HG03135 (cell line): ENCODE measurements around the gene ARAP2.
A peak's percentile ranks its signal among the peaks of the same experiment; 100 is the strongest.

ENCODE experiments used
- ATAC-seq: cut with Tn5 transposase; IDR thresholded peaks from one replicate; pipeline ENCODE4 v1.9.1; 2021; ENCODE audit warnings: mild to moderate bottlenecking, moderate library complexity; ENCODE audit not compliant: unreplicated experiment

ARAP2 gene

GRCh38 chr4:36260731-36261130, 16.4 kb upstream of the ARAP2 start:
- no peak for ATAC-seq

GRCh38 chr4:36256398-36256891, 12.1 kb upstream of the ARAP2 start:
- ATAC-seq: peak; percentile 45

- peak; percentile 87 for ATAC-seq
Measured at GRCh38 chr4:36255577-36255976, 11.3 kb upstream of the ARAP2 start.

DNA sequence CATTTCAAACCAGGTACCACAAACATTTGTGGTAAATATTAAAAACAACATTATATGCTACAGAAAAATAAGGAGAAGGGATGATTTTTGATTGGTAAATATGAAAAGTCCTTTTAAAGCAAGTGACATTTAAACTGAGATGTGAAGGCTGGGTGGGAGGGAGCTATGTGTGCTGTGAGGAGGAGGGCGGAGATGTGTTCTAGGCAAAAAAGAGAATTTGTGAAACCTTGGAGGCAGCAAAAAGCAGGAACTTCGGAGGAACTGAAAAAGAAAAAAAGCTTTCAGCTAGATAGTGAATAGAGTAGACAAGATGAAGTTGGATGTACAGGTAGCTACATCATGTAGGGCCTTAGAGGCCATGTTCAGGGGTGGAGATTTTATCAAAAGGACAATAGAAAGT, 10.1 kb upstream of the ARAP2 start:
- ATAC-seq: no peak

DNA sequence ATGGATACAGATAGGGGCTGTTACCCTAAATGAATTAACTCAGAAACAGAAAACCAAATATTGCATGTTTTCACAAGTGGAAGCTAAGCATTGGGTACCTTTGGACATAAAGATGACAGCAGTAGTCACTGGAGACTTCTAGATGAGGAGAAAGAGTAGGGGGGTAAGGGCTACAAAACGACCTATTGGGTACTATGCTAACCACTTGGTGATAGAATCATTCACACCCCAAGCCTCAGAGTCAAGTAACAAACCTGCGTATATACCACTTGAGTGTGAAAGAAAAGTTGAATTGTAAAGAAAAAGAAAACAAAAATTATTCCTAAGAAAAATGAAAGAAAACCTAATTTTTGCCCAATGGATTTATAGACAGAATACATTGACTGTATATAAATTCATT, 7.7 kb upstream of the ARAP2 start:
- no peak for ATAC-seq

DNA sequence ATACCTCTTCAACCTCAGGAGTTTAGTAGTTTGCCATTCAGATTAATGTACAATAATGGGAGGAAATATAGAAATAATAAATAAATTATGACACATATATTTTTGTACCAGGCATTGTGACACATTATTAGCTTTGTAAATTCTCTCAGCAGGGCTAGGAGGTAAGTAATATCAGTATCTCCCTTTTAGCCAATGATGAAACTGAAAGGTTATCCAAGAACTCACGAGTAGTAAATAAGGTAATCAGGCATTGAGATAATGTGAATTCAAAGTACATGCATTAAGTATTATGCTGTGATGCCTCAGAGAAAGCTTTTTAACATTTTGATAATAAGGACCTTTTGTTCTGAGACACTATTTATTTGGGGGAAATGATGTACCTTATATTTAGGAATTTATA, 5.3 kb upstream of the ARAP2 start:
- no peak for ATAC-seq

DNA sequence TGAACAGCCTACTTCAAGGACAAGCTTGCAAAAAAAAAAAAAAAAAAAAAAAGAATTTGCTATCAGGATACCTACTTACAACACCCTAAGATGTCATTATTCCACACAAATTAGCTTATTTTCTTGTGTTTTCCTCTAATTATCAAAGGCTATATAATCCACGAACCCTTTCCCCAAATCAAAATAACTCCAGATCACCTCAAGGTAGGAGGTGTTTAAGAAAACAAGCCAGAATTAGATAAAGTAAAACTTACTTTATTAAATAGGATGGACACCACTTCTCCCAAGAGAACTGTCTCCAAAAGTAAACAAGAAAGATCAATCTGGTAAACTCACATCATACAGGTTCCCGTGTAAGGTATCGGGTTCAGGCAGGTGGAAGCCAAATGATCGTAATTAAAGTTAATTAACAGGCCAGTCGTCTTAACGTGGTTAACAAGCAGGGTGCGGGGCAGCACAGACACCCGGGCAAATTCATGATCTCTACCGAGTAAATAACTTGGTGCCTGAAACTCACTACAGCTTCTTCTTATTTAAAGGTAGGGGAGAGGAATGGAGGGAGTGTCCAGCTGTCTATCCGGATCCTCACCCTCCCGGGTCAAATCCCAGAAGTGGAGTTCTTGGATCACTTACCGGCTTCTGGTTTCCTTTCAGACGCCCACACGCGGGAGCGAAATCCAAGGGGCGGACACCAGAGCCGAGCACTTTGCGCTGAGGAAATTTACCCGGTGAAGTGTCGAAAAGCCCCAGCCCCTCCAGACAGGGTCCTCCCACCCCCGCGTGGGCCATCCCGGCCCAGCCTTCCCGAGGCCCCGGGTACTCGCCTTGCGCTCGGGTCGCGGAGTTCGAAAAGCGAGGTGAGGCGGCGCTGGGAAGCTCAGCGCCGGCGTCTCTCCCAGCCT, 708 bp downstream of the ARAP2 start:
- ATAC-seq: peak; percentile 30

DNA sequence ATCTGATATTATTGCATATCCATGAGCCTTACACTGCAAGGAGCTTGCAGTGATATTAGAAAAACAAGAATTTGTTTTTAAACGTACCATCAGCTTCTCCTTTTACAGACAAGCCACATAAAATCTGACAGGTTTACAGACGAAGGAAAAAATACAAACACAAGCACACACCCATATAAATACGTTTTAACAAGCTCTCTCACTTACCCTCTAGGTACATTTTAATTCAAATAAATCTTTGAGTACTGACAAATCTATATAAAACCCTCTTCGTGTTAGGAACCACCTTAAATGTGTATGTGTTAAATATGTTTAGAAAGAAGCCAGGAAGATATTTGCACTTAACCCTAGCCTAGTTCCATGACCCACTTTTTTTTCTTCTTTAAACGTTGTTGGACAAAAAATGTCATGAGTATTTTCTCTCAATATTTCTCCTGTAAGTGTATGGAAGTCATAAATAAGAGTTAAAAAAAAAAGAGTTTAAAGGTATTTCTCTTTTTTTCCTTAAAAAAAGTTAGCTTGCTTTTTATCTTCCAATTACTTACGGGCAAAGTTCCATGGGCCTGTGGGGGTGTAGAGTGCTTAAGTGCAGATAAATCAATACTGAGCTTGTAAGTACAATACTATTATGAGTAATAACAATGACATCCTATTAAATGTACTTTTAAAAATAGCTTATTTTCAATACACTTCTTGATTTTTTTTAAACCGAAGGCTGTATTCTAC, 1.5 kb downstream of the ARAP2 start:
- ATAC-seq: no peak

DNA sequence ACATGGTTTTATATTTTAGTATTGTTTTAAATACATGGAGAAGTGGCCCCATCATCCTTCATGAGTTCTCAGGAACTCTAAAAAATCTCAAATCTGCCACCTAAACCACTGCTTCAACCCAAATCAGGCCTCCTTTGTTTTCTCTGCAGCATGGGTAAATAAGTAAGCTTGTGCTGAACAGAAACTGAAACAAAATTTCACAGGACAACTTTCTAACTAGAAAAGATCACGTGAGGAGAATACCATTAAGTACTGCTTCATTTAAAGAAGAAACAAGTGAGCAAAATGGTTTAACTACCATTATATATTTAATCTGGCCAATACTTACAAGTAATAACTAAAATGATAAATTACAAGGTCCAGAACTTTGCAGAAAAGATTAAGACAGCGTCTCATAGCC, 2.5 kb downstream of the ARAP2 start:
- ATAC-seq: peak; percentile 46

DNA sequence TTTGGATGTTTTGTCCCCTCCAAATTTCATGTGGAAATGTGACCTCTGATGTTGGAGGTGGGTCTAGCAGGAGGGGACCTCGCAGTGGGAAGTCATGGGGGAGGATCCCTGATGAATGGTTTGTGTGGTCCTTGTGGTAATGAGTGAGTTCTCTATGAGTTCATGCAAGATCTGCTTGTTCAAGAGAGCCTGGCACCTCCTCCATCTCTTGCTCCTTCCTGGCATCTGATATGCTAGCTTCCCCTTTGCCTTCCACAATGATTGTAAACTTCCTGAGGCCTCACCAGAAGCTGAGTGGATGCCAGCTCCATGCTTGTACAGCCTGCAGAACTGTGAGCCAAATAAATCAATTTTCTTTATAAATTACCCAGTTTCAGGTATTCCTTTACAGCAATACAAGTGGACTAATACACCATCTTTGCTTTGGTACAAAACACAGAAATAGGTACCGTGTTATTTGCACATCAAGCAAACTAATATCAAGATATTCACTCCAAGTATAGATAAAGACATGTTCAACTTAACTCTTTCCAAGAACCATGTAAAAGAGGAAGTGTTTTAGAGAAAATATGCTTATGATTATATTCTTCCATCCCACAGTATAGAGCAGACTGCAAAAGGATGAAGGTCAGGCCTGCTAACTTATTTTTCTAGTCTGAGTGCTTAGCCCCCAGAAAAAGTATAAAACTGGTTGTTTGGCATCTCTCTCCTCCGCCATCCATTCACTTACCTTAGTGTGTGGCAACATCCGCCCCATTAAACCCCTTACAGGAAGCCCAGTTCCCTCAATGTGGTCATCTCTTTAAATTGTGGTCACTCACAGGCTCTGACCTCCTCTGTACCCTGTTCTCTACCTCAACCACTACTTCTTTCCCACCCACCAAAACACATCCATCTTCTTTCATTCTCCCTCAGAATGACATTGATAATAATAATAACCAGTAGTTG, 6.7 kb downstream of the ARAP2 start:
- no peak for ATAC-seq

DNA sequence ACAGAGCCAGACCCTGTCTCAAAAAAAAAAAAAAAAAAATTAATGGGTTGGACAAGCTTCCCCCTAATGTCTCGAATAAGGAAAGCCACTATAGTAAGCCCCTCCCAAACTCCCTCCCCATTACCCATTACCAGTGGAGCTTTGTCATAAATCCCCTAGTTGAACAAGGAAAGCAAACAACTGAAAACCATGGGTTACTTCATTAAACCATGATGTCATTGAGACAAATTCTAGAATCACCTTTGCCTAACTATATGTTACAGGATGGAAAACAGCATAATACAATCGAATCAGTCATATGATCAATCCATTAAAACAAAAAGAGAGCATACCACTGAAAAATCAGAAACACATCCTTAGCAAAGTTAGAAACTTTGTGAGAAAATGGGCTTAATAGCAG, 8.2 kb downstream of the ARAP2 start:
- no peak for ATAC-seq

- no peak for ATAC-seq
Measured at GRCh38 chr4:36235306-36235705, 9.0 kb downstream of the ARAP2 start.

- no peak for ATAC-seq
Measured at GRCh38 chr4:36233567-36234266, 10.6 kb downstream of the ARAP2 start.

- ATAC-seq: no peak
Measured at GRCh38 chr4:36230534-36230933, 13.8 kb downstream of the ARAP2 start.

- no peak for ATAC-seq
Measured at GRCh38 chr4:36227913-36228312, 16.4 kb downstream of the ARAP2 start.

- ATAC-seq: no peak
Measured at GRCh38 chr4:36226430-36227227, 17.7 kb downstream of the ARAP2 start.

DNA sequence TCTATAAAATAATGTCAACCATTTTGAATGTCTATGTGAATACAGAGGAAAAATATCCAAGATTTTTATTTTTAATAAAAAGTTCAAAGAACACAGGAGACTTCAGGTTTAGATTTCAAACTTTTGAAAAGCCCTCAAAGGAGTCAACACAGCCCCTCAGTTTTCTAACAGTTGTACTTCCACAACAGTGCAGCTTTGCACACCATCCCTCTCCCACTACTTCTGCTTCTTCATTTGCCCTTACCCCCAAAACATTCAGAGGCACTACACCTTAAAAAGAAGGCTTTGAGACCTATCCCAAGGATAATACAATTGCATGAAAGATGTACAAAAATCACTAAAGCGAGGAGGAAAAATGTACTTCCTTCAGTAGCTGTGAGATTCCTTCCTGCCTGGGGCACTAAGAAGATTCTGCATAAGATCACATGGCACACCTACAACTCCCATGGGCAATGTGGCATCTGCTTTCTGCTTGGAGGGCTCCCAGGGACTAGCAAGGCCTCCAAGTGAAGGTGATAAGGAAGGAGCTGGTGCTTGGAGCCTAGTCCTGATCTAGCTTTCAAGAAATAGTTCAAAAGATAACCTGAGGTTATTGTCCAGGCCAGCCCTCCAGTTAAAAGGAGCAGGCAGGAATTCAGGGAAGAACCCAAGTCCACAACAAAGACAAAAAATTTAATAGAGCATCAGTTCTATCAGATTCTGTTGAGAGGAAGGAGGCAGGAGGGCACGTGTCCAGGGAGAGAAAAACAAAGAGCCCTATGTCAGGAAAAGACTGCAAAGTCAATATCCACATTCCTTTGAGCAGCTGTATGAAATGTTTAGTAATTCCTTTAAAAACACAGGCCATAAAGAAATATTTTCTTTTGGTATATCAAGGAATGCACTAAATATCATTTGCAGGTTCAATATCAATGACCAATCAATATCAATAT, 19.1 kb downstream of the ARAP2 start:
- no peak for ATAC-seq

DNA sequence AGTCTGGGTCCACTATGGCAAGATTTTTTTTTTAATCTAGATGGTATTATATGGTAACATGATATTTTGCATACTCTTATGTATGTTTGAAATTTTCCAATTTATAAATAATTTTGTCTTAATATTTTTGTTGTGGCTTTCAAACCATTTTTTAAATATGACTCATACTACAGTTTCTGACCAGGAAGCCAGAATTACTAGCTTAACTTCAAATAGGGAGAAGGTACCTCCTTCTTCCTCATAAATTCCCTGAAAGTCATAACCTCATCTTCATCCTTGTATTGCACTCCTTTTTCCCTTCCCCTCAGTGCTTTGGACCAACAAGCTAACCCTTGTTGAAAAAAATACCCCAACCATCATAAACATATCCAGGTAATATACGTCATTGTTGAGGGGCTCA, 21.6 kb downstream of the ARAP2 start:
- ATAC-seq: no peak
